HG02571 (cell line): ENCODE measurements around the gene DYNLT4.
"Not testable (repeated sequence)": the region's sequence is repeated elsewhere in the genome, so short reads cannot be mapped to it uniquely, and the experiment has no call there.

Experiments
- ATAC-seq: cut with Tn5 transposase; IDR thresholded peaks from one replicate; pipeline ENCODE4 v1.9.1; 2021; ENCODE audit warnings: mild to moderate bottlenecking, moderate library complexity; ENCODE audit not compliant: unreplicated experiment

DYNLT4 gene

GRCh38 chr1:44806704-44807363 lies at the start of gene DYNLT4:
Gene DYNLT4, minus strand, starts transcription at chr1:44807351. Its CDS starts 683 bp downstream, at chr1:44806668.
- no peak for ATAC-seq

- ATAC-seq: no peak
Measured at GRCh38 chr1:44855742-44856141, 48.6 kb upstream of the DYNLT4 start.

- ATAC-seq: no peak
Measured at GRCh38 chr1:44854970-44855369, 47.8 kb upstream of the DYNLT4 start.

- no peak for ATAC-seq
Measured at GRCh38 chr1:44853201-44853600, 46.0 kb upstream of the DYNLT4 start.

- no peak for ATAC-seq
Measured at GRCh38 chr1:44851308-44851707, 44.2 kb upstream of the DYNLT4 start.

- no peak for ATAC-seq
Measured at GRCh38 chr1:44849575-44850132, 42.5 kb upstream of the DYNLT4 start.

- no peak for ATAC-seq
Measured at GRCh38 chr1:44848456-44849181, 41.5 kb upstream of the DYNLT4 start.

- ATAC-seq: no peak
Measured at GRCh38 chr1:44847845-44848244, 40.7 kb upstream of the DYNLT4 start.

- ATAC-seq: no peak
Measured at GRCh38 chr1:44846985-44847384, 39.8 kb upstream of the DYNLT4 start.

GRCh38 chr1:44842862-44843655 lies 35.9 kb upstream of the DYNLT4 start, which contains the start of gene PTCH2:
Gene PTCH2, minus strand, starts transcription at chr1:44843253. Its CDS starts 321 bp downstream, at chr1:44842932.
- ATAC-seq: no peak

GRCh38 chr1:44842486-44842861 lies 35.3 kb upstream of the DYNLT4 start:
- no peak for ATAC-seq

- no peak for ATAC-seq
Measured at GRCh38 chr1:44839576-44839975, 32.4 kb upstream of the DYNLT4 start.

- ATAC-seq: not testable (repeated sequence)
Measured at GRCh38 chr1:44838294-44838693, 31.1 kb upstream of the DYNLT4 start.

- ATAC-seq: no peak
Measured at GRCh38 chr1:44835738-44836675, 28.9 kb upstream of the DYNLT4 start.

- no peak for ATAC-seq
Measured at GRCh38 chr1:44834328-44834727, 27.2 kb upstream of the DYNLT4 start.

GRCh38 chr1:44832056-44832705 lies 25.0 kb upstream of the DYNLT4 start:
- no peak for ATAC-seq

- no peak for ATAC-seq
Measured at GRCh38 chr1:44831516-44831915, 24.4 kb upstream of the DYNLT4 start.

GRCh38 chr1:44830900-44831304 lies 23.8 kb upstream of the DYNLT4 start:
- ATAC-seq: no peak

- no peak for ATAC-seq
Measured at GRCh38 chr1:44829506-44830384, 22.6 kb upstream of the DYNLT4 start.
